SK-N-SH treated with all-trans-retinoic acid at 6 μM for 48 hours (cell line): ENCODE results near the gene RIPOR3.

Source experiments
- ATAC-seq: fragments of 200-7000 bp; cut with Tn5 transposase; 3 replicates; pipeline ENCODE4 v1.9.1; 2020; ENCODE audit warnings: mild to moderate bottlenecking, moderate library complexity
- CSDC2 ChIP-seq: fragments of 250-450 bp; sonication (Bioruptor Pico); IDR thresholded peaks from 2 replicates; pipeline ENCODE4 v1.5.0; 2020; ENCODE audit warnings: mild to moderate bottlenecking, moderate library complexity
- ESRRG ChIP-seq: fragments of 250-450 bp; sonication (Bioruptor Pico); IDR thresholded peaks from 2 replicates; pipeline ENCODE4 v1.6.1; 2021; ENCODE audit warnings: mild to moderate bottlenecking
- GLIS3 ChIP-seq: fragments of 250-450 bp; sonication (Bioruptor Pico); IDR thresholded peaks from 2 replicates; pipeline ENCODE4 v1.5.0; 2020; ENCODE audit warnings: mild to moderate bottlenecking, moderate library complexity
- ISL1 ChIP-seq: fragments of 250-450 bp; sonication (Bioruptor Pico); IDR thresholded peaks from 2 replicates; pipeline ENCODE4 v2.1.2; 2022; ENCODE audit warnings: mild to moderate bottlenecking, moderate library complexity
- OSR1 ChIP-seq: fragments of 250-450 bp; sonication (Bioruptor Pico); IDR thresholded peaks from 2 replicates; pipeline ENCODE4 v1.8.0; 2022; ENCODE audit warnings: moderate library complexity, mild to moderate bottlenecking, inconsistent platforms
- PPARA ChIP-seq: fragments of 250-450 bp; sonication (Bioruptor Pico); IDR thresholded peaks from 2 replicates; pipeline ENCODE4 v1.5.0; 2020; ENCODE audit warnings: mild to moderate bottlenecking, borderline replicate concordance
- RARB ChIP-seq: fragments of 250-450 bp; sonication (Bioruptor Pico); IDR thresholded peaks from 2 replicates; pipeline ENCODE4 v1.8.0; 2021; ENCODE audit warnings: mild to moderate bottlenecking, moderate library complexity
- SNAI2 ChIP-seq: fragments of 250-450 bp; sonication (Bioruptor Pico); IDR thresholded peaks from 2 replicates; pipeline ENCODE4 v1.5.0; 2020; ENCODE audit warnings: mild to moderate bottlenecking, moderate library complexity
- TCF4 ChIP-seq: fragments of 250-450 bp; sonication (Bioruptor Pico); IDR thresholded peaks from 2 replicates; pipeline ENCODE4 v1.8.0; 2021; ENCODE audit warnings: mild to moderate bottlenecking, moderate library complexity, borderline replicate concordance
- TOX ChIP-seq: fragments of 250-450 bp; sonication (Bioruptor Pico); IDR thresholded peaks from 2 replicates; pipeline ENCODE4 v1.8.0; 2021; ENCODE audit warnings: mild to moderate bottlenecking, moderate library complexity, borderline replicate concordance
- ZC3H10 ChIP-seq: fragments of 250-450 bp; sonication (Bioruptor Pico); IDR thresholded peaks from 2 replicates; pipeline ENCODE4 v1.5.1; 2021; ENCODE audit warnings: mild to moderate bottlenecking, moderate library complexity
- ZFP3 ChIP-seq: fragments of 250-450 bp; sonication (Bioruptor Pico); IDR thresholded peaks from 2 replicates; pipeline ENCODE4 v1.5.0; 2020; ENCODE audit warnings: mild to moderate bottlenecking, moderate library complexity
- ZNF565 ChIP-seq: fragments of 450-650 bp; formaldehyde crosslinking; conservative IDR thresholded peaks from 2 replicates; pipeline ENCODE4 v1.5.0; 2020; ENCODE audit warnings: low read depth, mild to moderate bottlenecking, moderate library complexity
- ZNF70 ChIP-seq: fragments of 450-650 bp; formaldehyde crosslinking; IDR thresholded peaks from 2 replicates; pipeline ENCODE4 v1.5.0; 2020; ENCODE audit warnings: mild to moderate bottlenecking, moderate library complexity
- ZNF8 ChIP-seq: fragments of 450-650 bp; formaldehyde crosslinking; IDR thresholded peaks from 2 replicates; pipeline ENCODE4 v1.5.0; 2020; ENCODE audit warnings: mild to moderate bottlenecking, moderate library complexity
- TF ChIP-seq, protein P1 (sequence below): fragments of 250-450 bp; sonication (Bioruptor Pico); IDR thresholded peaks from 2 replicates; pipeline ENCODE4 v1.5.1; 2021; ENCODE audit warnings: mild to moderate bottlenecking, moderate library complexity
- TF ChIP-seq, protein P2 (sequence below): fragments of 250-450 bp; sonication (Bioruptor Pico); IDR thresholded peaks from 2 replicates; pipeline ENCODE4 v1.5.0; 2020; ENCODE audit warnings: mild to moderate bottlenecking, moderate library complexity
- TF ChIP-seq, protein P3 (sequence below): fragments of 250-450 bp; sonication (Bioruptor Pico); IDR thresholded peaks from 2 replicates; pipeline ENCODE4 v1.5.1; 2020; ENCODE audit warnings: low read depth, mild to moderate bottlenecking, moderate library complexity
- TF ChIP-seq, protein P4 (sequence below): fragments of 250-450 bp; sonication (Bioruptor Pico); IDR thresholded peaks from 2 replicates; pipeline ENCODE4 v1.8.0; 2020; ENCODE audit warnings: mild to moderate bottlenecking, moderate library complexity, borderline replicate concordance
- TF ChIP-seq, protein P5 (sequence below): fragments of 250-450 bp; sonication (Bioruptor Pico); IDR thresholded peaks from 2 replicates; pipeline ENCODE4 v1.8.0; 2021; ENCODE audit warnings: low read depth, mild to moderate bottlenecking, moderate library complexity, borderline replicate concordance

Gene RIPOR3

DNA sequence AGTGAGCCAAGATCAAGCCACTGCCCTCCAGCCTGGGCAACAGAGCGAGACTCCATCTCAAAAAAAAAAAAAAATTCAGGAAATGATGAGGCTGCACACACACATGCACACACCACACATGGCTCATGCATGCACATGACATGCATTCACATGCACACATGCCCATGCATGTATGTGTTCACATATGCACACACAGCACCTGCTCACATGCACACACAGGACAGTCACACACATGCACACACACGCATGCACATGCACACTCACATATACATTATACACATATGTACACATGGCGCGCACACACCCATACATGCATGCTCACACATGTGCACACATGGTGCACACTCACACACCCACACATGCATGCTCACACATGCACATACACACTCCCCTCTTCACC is 22.5 kb downstream of the RIPOR3 start:
- no peak for ATAC-seq
- no peak for TF ChIP-seq OSR1 (CRISPR knock-in tag)
- TF ChIP-seq SNAI2 (CRISPR knock-in tag): no peak
- no peak for TF ChIP-seq ISL1 (CRISPR knock-in tag)
- no peak for TF ChIP-seq ZNF8
- TF ChIP-seq, protein P1, sequence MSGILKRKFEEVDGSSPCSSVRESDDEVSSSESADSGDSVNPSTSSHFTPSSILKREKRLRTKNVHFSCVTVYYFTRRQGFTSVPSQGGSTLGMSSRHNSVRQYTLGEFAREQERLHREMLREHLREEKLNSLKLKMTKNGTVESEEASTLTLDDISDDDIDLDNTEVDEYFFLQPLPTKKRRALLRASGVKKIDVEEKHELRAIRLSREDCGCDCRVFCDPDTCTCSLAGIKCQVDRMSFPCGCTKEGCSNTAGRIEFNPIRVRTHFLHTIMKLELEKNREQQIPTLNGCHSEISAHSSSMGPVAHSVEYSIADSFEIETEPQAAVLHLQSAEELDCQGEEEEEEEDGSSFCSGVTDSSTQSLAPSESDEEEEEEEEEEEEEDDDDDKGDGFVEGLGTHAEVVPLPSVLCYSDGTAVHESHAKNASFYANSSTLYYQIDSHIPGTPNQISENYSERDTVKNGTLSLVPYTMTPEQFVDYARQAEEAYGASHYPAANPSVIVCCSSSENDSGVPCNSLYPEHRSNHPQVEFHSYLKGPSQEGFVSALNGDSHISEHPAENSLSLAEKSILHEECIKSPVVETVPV: no peak
- TF ChIP-seq ESRRG (CRISPR knock-in tag): no peak
- no peak for TF ChIP-seq GLIS3
- TF ChIP-seq, protein P2, sequence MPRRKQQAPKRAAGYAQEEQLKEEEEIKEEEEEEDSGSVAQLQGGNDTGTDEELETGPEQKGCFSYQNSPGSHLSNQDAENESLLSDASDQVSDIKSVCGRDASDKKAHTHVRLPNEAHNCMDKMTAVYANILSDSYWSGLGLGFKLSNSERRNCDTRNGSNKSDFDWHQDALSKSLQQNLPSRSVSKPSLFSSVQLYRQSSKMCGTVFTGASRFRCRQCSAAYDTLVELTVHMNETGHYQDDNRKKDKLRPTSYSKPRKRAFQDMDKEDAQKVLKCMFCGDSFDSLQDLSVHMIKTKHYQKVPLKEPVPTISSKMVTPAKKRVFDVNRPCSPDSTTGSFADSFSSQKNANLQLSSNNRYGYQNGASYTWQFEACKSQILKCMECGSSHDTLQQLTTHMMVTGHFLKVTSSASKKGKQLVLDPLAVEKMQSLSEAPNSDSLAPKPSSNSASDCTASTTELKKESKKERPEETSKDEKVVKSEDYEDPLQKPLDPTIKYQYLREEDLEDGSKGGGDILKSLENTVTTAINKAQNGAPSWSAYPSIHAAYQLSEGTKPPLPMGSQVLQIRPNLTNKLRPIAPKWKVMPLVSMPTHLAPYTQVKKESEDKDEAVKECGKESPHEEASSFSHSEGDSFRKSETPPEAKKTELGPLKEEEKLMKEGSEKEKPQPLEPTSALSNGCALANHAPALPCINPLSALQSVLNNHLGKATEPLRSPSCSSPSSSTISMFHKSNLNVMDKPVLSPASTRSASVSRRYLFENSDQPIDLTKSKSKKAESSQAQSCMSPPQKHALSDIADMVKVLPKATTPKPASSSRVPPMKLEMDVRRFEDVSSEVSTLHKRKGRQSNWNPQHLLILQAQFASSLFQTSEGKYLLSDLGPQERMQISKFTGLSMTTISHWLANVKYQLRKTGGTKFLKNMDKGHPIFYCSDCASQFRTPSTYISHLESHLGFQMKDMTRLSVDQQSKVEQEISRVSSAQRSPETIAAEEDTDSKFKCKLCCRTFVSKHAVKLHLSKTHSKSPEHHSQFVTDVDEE (CRISPR knock-in tag): no peak
- no peak for TF ChIP-seq CSDC2 (CRISPR knock-in tag)
- TF ChIP-seq TCF4 (CRISPR knock-in tag): no peak
- no peak for TF ChIP-seq RARB
- TF ChIP-seq, protein P3, sequence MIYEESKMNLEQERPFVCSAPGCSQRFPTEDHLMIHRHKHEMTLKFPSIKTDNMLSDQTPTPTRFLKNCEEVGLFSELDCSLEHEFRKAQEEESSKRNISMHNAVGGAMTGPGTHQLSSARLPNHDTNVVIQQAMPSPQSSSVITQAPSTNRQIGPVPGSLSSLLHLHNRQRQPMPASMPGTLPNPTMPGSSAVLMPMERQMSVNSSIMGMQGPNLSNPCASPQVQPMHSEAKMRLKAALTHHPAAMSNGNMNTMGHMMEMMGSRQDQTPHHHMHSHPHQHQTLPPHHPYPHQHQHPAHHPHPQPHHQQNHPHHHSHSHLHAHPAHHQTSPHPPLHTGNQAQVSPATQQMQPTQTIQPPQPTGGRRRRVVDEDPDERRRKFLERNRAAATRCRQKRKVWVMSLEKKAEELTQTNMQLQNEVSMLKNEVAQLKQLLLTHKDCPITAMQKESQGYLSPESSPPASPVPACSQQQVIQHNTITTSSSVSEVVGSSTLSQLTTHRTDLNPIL (CRISPR knock-in tag): no peak
- TF ChIP-seq ZC3H10 (CRISPR knock-in tag): no peak
- TF ChIP-seq ZNF565 (CRISPR knock-in tag): no peak
- TF ChIP-seq ZNF70: no peak
- TF ChIP-seq, protein P4, sequence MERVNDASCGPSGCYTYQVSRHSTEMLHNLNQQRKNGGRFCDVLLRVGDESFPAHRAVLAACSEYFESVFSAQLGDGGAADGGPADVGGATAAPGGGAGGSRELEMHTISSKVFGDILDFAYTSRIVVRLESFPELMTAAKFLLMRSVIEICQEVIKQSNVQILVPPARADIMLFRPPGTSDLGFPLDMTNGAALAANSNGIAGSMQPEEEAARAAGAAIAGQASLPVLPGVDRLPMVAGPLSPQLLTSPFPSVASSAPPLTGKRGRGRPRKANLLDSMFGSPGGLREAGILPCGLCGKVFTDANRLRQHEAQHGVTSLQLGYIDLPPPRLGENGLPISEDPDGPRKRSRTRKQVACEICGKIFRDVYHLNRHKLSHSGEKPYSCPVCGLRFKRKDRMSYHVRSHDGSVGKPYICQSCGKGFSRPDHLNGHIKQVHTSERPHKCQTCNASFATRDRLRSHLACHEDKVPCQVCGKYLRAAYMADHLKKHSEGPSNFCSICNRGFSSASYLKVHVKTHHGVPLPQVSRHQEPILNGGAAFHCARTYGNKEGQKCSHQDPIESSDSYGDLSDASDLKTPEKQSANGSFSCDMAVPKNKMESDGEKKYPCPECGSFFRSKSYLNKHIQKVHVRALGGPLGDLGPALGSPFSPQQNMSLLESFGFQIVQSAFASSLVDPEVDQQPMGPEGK (CRISPR knock-in tag): no peak
- no peak for TF ChIP-seq PPARA (CRISPR knock-in tag)

DNA sequence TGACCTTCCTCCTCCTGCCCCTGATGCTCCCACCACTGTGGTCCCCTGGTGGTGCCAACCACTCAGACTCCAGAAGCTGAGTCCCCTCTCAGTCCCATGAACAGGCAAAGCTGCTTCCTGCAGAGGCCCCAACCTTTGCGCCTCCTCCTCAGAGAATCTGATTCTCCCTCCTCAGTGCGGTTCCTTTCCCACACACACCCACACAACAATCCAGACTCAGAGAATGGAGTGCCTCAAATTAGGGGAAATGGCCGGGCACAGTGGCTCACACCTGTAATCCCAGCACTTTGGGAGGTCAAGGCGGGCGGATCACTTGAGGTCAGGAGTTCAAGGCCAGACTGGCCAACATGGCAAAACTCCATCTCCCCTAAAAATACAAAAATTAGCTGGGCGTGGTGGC is 23.0 kb downstream of the RIPOR3 start:
- TF ChIP-seq ZNF565 (CRISPR knock-in tag) (no peak), ZNF70 (no peak), ZFP3 (CRISPR knock-in tag) (no peak), SNAI2 (CRISPR knock-in tag) (no peak)
- no peak for ATAC-seq

DNA sequence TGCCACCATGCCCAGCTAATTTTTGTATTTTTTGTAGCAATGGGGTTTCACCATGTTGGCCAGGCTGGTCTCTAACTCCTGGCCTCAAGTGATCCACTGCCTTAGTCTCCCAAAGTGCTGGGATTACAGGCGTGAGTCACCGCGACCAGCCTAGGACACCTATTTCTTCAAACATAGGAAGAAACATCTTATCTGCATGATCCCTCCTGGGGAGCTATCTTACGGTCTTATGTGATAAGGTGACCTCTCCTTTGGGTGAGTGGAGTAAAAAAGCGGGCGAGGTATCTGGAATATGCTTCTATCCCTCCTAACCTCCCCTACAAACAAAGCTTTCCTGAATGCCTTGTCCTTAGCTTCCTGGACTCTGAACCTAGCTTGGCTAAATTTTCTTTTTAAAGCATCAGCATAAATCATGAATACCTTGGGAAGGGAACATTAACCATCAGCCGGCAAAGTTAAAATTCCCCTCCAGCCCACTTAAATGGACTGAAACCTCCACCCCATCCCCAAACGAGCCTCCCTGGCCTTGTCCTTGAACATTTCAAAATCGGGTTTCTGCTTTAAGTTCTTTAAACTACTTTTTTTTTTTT is 24.5 kb downstream of the RIPOR3 start:
- no peak for ATAC-seq
- TF ChIP-seq, protein P1: no peak
- TF ChIP-seq CSDC2 (CRISPR knock-in tag) (no peak), ZC3H10 (CRISPR knock-in tag) (no peak), GLIS3 (no peak), TOX (CRISPR knock-in tag) (no peak), ZNF8 (no peak), ZNF70 (no peak)
- TF ChIP-seq, protein P5, sequence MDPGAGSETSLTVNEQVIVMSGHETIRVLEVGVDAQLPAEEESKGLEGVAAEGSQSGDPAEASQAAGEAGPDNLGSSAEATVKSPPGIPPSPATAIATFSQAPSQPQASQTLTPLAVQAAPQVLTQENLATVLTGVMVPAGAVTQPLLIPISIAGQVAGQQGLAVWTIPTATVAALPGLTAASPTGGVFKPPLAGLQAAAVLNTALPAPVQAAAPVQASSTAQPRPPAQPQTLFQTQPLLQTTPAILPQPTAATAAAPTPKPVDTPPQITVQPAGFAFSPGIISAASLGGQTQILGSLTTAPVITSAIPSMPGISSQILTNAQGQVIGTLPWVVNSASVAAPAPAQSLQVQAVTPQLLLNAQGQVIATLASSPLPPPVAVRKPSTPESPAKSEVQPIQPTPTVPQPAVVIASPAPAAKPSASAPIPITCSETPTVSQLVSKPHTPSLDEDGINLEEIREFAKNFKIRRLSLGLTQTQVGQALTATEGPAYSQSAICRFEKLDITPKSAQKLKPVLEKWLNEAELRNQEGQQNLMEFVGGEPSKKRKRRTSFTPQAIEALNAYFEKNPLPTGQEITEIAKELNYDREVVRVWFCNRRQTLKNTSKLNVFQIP (CRISPR knock-in tag): no peak
- TF ChIP-seq, protein P2 (CRISPR knock-in tag): no peak
- TF ChIP-seq, protein P3 (CRISPR knock-in tag): no peak
- TF ChIP-seq, protein P4 (CRISPR knock-in tag): no peak
